ENCODE results near the gene NME1. TPM values are rescaled to one million over a fixed set of nuclear protein-coding genes. Genes with fewer than 3 reads are reported as not detected.
A peak's percentile ranks its signal among the peaks of the same experiment; 100 is the strongest.

Gene NME1
- total and polyA plus RNA-seq, 2 donors from 2014 or later: 55.9 to 112 TPM

DNA sequence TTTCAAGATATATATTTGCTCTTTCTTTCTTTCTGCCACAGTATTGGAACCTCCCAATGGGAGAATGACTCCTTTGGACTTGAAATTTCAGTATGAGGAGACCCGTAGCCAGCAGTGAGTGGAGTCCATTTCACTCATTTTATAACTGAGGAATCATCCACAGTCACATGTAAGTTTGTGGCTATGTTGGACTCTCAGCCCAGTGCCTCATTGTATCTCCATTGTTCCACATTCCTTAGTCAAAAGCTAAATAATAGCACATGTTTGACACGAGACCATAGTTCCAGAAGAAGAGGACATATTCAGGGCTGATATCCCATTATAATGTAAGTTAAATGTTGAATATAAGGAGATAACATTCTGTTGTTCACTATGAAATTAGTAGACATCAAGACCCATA, 20.0 kb upstream of the NME1 start:
- peak overlapping the region; percentile 74 to 83 for H3K27ac ChIP-seq (ENCODE audit: low read depth in 2 of 2, low read length in 2 of 2)
- H3K9me3 ChIP-seq (ENCODE audit: control insufficient read depth in 2 of 3, insufficient read depth in 1 of 3, low read length in 3 of 3): no peaks in the 10 kb centered on the region
- no peak overlapping the region for H3K4me3 ChIP-seq (ENCODE audit: low read length in 3 of 3)
- peaks cover 0 to 10% (median 4%) of the 10 kb centered on the region in 3 donors for H3K4me1 ChIP-seq (ENCODE audit: control insufficient read depth in 2 of 3, insufficient read depth in 2 of 3, low read depth in 1 of 3, low read length in 3 of 3)
- no peaks in the 10 kb centered on the region for H3K27me3 ChIP-seq (ENCODE audit: control insufficient read depth, insufficient read depth, low read length)
- DNase-seq (no peak), FAIRE-seq (no peak)
- no peak for TF ChIP-seq CTCF (IDR thresholded peaks at IDR 0.05; ENCODE audit: borderline replicate concordance, extremely low read depth, insufficient read depth)
- intact Hi-C loops (cut with DNase I): no loop called here
- H3K36me3 ChIP-seq (ENCODE audit: control insufficient read depth in 2 of 3, insufficient read depth in 3 of 3, low read length in 3 of 3): no peaks in the 10 kb centered on the region
- H3K9ac ChIP-seq (ENCODE audit: low read length in 3 of 3): no peak overlapping the region

GRCh38 chr17:51135956-51136355, 17.4 kb upstream of the NME1 start:
- no peak for DNase-seq
- Histone ChIP-seq H3K27ac (ENCODE audit: low read depth in 2 of 2, low read length in 2 of 2) (no peak overlapping the region), H3K9me3 (ENCODE audit: control insufficient read depth in 2 of 3, insufficient read depth in 1 of 3, low read length in 3 of 3) (no peaks in the 10 kb centered on the region), H3K9ac (ENCODE audit: low read length in 3 of 3) (no peak overlapping the region), H3K27me3 (ENCODE audit: control insufficient read depth, insufficient read depth, low read length) (no peaks in the 10 kb centered on the region), H3K4me1 (ENCODE audit: control insufficient read depth in 2 of 3, insufficient read depth in 2 of 3, low read depth in 1 of 3, low read length in 3 of 3) (peaks cover 0 to 10% (median 4%) of the 10 kb centered on the region in 3 donors), H3K36me3 (ENCODE audit: control insufficient read depth in 2 of 3, insufficient read depth in 3 of 3, low read length in 3 of 3) (no peaks in the 10 kb centered on the region), H3K4me3 (ENCODE audit: low read length in 3 of 3) (no peak overlapping the region)
- no peak for TF ChIP-seq CTCF (IDR thresholded peaks at IDR 0.05; ENCODE audit: borderline replicate concordance, extremely low read depth, insufficient read depth)
- intact Hi-C loops (cut with DNase I): no loop called here
- no peak for FAIRE-seq

DNA sequence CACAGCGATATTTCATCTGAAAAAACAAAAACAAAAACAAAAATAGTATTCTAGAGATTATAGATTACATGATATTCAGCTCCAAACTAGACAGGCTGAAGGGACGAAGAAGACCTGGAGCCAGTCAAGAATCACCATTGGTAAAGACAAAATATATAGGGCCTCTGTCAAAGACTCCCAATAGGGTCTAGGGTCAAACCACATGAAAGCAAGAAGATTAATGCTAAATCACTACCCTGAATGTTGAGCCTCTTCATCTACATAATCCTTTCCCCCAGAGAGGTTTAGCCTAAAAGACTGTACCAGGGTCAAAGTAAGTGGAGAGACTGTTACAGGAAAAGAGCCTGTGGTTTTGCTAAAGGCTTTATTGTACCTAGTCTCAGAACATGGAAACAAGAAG, 10.8 kb upstream of the NME1 start:
- DNase-seq (no peak), FAIRE-seq (no peak)
- no peaks in the 10 kb centered on the region for H3K36me3 ChIP-seq (ENCODE audit: control insufficient read depth in 2 of 3, insufficient read depth in 3 of 3, low read length in 3 of 3)
- H3K27me3 ChIP-seq (ENCODE audit: control insufficient read depth, insufficient read depth, low read length): no peaks in the 10 kb centered on the region
- H3K9me3 ChIP-seq (ENCODE audit: control insufficient read depth in 2 of 3, insufficient read depth in 1 of 3, low read length in 3 of 3): no peaks in the 10 kb centered on the region
- H3K27ac ChIP-seq (ENCODE audit: low read depth in 2 of 2, low read length in 2 of 2): no peak overlapping the region
- no peak overlapping the region for H3K9ac ChIP-seq (ENCODE audit: low read length in 3 of 3)
- intact Hi-C loops (cut with DNase I): loop anchor here (10.0 kb wide), 1 partner anchor 138 kb away; no protein-coding TSS in a partner anchor
- H3K4me1 ChIP-seq (ENCODE audit: control insufficient read depth in 2 of 3, insufficient read depth in 2 of 3, low read depth in 1 of 3, low read length in 3 of 3): peaks cover 0 to 4% (median 3%) of the 10 kb centered on the region in 3 donors
- no peak for TF ChIP-seq CTCF (IDR thresholded peaks at IDR 0.05; ENCODE audit: borderline replicate concordance, extremely low read depth, insufficient read depth)
- no peak overlapping the region for H3K4me3 ChIP-seq (ENCODE audit: low read length in 3 of 3)
